ENCODE data around the gene IVNS1ABP.
"Not testable (repeated sequence)": the region's sequence is repeated elsewhere in the genome, so short reads cannot be mapped to it uniquely, and the experiment has no call there.

IVNS1ABP gene

DNA sequence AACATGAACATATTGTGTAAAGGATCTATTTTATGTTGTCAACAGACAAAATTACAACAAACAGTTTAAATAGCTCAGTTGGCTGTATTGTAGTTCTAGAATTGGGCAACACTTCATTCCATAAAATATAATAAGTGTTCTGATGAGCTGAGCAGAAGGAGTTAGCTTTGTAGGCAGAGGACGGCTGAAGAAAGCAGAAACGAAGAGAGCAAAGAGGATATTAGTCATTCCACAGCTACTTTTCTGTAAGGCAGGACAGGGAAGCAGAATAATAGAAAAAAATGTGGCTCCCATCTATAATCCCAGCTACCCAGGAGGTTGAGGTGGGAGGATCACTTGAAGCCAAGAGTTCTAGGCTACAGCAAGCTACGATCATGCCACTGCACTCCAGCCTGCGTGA is 20.2 kb upstream of the IVNS1ABP start:
- peak overlapping the region in 1 of 2 donors; percentile 17 for H3K27ac ChIP-seq

GRCh38 chr1:185334182-185334581 is 17.1 kb upstream of the IVNS1ABP start:
- DNase-seq (ENCODE audit: low spot score) = no peak
- no peak overlapping the region for H3K27ac ChIP-seq
- TF ChIP-seq CTCF (IDR thresholded peaks at IDR 0.05) = no peak
- H3K4me3 ChIP-seq = no peak overlapping the region

More for the DNA sequence above, 20.2 kb upstream of the IVNS1ABP start:
- no peak for DNase-seq (ENCODE audit: low spot score)
- TF ChIP-seq CTCF (IDR thresholded peaks at IDR 0.05) = no peak
- H3K4me3 ChIP-seq = no peak overlapping the region

DNA sequence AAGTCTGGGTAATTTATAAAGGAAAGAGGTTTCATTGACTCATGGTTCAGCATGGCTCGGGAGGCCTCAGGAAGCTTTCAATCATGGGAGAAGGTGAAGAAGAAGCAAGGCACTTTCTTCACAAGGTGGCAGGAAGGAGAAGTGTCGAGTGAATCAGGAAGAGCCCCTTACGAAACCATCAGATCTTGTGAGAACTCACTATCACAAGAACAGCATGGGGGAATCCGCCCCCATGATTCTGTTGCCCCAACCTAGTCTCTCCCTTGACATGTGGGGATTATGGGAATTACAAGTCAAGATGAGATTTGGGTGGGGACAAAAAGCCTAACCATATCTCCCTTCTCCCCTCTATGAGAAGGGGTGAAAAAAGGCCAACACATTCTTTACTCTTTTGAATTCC is 11.2 kb upstream of the IVNS1ABP start:
- no peak for DNase-seq (ENCODE audit: low spot score)
- no peak overlapping the region for H3K27ac ChIP-seq
- no peak for TF ChIP-seq CTCF (IDR thresholded peaks at IDR 0.05)
- H3K4me3 ChIP-seq = no peak overlapping the region

GRCh38 chr1:185325413-185325812 is 8.4 kb upstream of the IVNS1ABP start:
- DNase-seq (ENCODE audit: low spot score) = no peak
- no peak overlapping the region for H3K27ac ChIP-seq
- no peak for TF ChIP-seq CTCF (IDR thresholded peaks at IDR 0.05)
- H3K4me3 ChIP-seq = no peak overlapping the region

- Histone ChIP-seq H3K27ac (no peak overlapping the region), H3K4me3 (no peak overlapping the region)
These were observed 7.1 kb upstream of the IVNS1ABP start for GRCh38 chr1:185324118-185324517.

DNA sequence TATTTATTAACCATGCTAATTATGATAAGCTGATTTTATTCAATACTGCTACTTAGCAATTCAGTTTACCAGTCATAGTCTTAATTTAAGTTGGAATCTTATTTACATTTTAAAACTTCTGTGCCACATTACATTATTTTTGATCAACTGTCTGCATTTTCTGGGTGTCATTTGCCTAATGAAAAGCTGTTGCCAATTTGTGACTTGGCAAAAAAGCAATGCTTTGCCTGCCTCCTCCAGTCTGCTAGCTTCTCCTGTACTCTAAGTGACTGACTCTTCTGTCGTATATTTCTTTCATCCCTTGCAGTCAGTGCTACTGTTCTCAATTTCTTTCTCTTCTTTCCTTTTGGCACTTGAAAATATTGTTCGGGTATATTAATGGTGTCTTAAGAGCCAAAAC is 5.6 kb upstream of the IVNS1ABP start:
- Histone ChIP-seq H3K4me3 (no peak overlapping the region), H3K27ac (no peak overlapping the region)
- no peak for DNase-seq (ENCODE audit: low spot score)
- no peak for TF ChIP-seq CTCF (IDR thresholded peaks at IDR 0.05)

More at GRCh38 chr1:185324118-185324517, 7.1 kb upstream of the IVNS1ABP start:
- TF ChIP-seq CTCF (IDR thresholded peaks at IDR 0.05) = no peak
- no peak for DNase-seq (ENCODE audit: low spot score)

DNA sequence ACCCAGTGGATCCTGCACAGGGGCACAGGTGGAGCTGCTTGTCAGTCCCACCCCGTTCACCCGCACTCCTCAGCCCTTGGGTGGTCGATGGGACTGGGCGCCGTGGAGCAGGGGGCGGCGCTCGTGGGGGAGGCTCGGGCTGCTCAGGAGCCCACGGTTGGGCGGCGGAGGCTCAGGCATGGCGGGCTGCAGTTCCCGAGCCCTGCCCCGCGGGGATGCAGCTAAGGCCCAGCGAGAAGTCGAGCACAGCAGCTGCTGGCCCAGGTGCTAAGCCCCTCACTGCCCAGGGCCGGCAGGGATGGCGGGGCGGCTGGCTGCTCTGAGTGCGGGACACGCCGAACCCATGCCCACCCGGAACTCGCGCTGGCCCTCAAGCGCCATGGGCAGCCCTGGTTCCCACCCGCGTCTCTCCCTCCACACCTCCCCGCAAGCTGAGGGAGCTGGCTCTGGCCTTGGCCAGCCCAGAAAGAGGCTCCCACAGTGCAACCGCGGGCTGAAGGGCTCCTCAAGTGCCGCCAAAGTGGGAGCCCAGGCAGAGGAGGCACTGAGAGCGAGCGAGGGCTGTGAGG is 4.7 kb upstream of the IVNS1ABP start:
- H3K4me3 ChIP-seq; H3K27ac ChIP-seq; DNase-seq (ENCODE audit: low spot score): not testable (repeated sequence)

DNA sequence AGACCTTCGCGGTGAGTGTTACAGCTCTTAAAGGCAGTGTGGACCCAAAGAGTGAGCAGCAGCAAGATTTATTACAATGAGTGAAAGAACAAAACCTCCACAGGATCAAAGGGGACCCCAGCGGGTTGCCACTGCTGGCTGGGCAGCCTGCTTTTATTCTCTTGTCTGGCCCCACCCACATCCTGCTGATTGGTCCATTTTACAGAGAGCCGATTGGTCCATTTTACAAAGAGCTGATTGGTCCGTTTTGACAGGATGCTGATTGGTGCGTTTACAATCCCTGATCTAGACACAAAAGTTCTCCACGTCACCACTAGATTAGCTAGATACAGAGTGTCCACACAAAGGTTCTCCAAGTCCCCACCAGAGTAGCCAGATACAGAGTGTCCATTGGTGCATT is 4.1 kb upstream of the IVNS1ABP start:
- H3K4me3 ChIP-seq; H3K27ac ChIP-seq; DNase-seq (ENCODE audit: low spot score): not testable (repeated sequence)
